GM21576 (cell line): ENCODE measurements around the gene DCAF16.

Experiments used
- ATAC-seq: cut with Tn5 transposase; IDR thresholded peaks from one replicate; pipeline ENCODE4 v1.9.1; 2021; ENCODE audit warnings: mild to moderate bottlenecking, moderate library complexity; ENCODE audit not compliant: unreplicated experiment

The DCAF16 gene

DNA sequence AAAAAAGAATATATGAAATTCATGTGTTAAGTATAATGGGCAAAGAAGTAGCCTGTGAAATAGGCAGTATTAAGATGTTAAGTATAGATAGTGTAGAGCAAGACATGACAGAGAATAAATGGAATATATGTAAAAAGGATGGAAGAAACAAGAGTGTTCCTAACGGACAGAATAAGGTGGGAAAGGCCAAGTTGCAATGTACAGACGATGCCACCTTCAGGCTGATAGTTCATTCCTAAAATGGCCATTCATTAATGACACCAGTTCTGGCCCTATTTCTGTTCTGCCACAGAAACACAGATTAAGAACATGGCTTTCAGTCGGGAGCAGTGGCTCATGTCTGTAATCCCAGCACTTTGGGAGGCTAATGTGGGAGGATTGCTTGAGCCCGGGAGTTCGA is 24.7 kb downstream of the DCAF16 start:
- no peak for ATAC-seq

GRCh38 chr4:17781300-17782287 is 29.0 kb downstream of the DCAF16 start, which contains the start of gene FAM184B:
FAM184B (minus strand) TSS chr4:17781621; CDS start chr4:17781299, 322 bp downstream.
- no peak for ATAC-seq

GRCh38 chr4:17780501-17781299 is 29.9 kb downstream of the DCAF16 start:
- ATAC-seq = no peak

- ATAC-seq = no peak
Observed at GRCh38 chr4:17778431-17778830, 32.1 kb downstream of the DCAF16 start.

DNA sequence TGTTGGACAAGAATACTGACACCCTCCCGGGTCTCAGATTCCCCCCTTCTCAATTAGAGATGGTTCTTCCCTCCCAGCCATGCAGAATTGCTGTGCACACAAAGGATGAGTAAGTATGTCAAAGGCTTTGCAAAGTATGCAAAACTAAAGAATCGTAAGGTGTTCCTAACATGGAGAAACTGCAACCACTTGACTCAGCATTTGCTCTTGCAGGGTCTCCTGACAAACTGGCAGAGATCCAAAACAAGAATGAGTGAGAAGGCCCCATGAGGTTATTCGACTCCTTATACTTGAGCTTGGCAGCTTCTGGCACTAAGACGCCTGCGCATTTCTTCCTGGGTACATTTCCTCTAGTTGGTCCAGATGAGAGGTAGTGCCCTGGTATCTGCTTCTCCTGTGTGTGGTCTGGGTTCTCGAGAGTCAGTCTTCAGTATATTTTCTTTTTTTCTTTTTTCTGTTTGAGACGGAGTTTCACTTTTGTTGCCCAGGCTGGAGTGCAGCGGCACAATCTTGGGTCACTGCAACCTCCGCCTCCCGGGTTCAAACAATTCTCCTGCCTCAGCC is 37.3 kb downstream of the DCAF16 start:
- ATAC-seq = no peak

- no peak for ATAC-seq
Observed at GRCh38 chr4:17771284-17771908, 39.2 kb downstream of the DCAF16 start.

GRCh38 chr4:17770845-17771244 is 39.7 kb downstream of the DCAF16 start:
- ATAC-seq = no peak

- no peak for ATAC-seq
Observed at GRCh38 chr4:17769406-17770174, 41.0 kb downstream of the DCAF16 start.

DNA sequence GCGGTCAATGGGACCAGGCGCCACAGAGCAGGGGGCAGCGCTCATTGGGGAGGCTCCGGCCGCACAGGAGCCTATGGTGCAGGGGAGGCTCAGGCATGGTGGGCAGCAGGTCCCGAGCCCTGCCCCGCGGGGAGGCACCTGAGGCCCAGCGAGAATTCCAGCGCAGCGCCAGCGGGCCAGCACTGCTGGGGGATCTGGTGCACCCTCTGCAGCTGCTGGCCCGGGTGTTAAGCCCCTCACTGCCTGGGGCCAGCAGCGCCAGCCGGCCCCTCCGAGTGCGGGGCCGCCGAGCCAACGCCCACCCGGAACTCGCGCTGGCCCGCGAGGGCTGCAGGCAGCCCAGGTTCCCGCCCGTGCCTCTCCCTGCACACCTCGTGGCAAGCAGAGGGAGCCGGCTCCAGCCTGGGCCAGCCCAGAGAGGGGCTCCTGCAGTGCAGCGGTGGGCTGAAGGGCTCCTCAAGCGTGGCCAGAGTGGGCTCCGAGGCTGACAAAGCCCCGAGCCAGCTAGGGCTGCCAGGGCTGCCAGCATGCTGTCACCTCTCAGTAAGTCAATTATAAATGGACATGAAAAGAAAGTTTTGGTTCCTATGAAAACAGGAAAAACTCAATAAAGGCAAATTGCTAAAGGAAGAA is 43.6 kb downstream of the DCAF16 start:
- no peak for ATAC-seq

DNA sequence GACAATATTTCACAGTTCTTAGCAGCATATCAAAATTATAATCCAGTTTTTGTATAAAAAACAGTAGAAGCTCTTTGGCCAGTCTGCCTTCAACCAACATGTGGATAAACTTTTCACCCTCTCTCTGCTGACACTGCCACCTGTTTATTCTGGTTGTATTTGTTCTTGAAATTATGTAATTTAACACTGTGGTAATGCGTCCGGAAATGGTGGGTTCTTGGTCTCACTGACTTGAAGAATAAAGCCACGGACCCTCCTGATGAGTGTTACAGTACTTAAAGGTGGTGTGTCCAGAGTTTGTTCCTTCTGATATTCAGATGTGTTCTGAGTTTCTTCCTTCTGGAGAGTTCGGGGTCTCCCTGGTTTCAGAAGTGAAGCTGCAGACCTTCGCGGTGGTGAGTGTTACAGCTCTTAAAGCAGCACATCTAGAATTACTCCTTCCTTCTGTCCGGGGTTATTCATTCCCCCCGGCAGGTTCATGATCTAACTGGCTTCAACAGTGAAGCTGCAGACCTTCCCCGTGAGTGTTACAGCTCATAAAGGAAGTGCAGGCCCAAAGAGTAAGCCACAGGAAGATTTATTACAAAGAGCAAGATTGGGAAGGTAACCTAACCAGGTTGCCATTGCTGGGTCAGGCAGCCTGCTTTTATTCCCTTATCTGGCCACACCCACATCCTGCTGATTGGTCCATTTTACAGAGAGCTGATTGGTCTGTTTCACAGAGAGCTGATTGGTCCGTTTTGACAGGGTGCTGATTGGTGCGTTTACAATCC is 44.9 kb downstream of the DCAF16 start:
- no peak for ATAC-seq

- ATAC-seq = no peak
Observed at GRCh38 chr4:17763931-17764330, 46.6 kb downstream of the DCAF16 start.

GRCh38 chr4:17763416-17763815 is 47.1 kb downstream of the DCAF16 start:
- ATAC-seq = no peak

DNA sequence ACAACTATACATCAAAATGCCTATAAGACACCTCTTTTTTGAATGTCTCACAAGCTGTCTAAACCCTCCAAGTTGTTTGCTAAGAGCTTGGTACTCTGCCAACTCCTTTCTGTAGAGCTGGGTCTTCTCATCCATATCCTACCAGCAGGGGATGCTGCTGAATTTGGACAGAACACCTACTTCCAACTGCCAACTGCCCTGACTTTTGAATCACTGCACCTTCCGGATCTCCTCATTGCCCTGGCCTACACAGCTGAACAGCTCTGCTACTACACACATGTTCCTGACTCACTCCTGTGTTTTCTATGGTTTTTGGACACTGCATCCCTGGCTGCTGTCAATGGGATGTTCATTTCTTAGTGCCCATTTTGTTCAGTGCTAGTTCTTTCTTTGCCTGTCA is 47.8 kb downstream of the DCAF16 start:
- no peak for ATAC-seq

- no peak for ATAC-seq
Observed at GRCh38 chr4:17761062-17761461, 49.5 kb downstream of the DCAF16 start.

- ATAC-seq = no peak
Observed at GRCh38 chr4:17760626-17761025, 49.9 kb downstream of the DCAF16 start.

DNA sequence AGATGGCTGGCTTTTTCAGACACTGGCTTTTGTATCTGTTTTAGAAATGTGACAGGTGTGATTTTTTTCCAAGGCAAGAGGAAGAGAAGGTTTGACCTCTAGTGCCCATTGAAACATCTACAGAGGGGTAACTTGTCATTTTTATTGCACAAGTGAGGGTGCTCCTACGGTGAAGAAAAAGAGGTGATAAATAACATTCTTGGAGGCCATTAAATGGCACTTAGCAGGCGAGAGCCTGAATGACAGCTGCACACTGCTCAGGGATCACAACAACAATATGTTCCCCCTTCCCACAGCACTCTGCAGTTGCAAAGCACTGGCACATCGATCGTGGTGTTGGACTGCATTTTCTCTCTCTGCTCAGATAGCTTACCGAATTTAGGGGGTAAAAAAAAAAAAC is 52.1 kb downstream of the DCAF16 start:
- no peak for ATAC-seq

GRCh38 chr4:17757621-17758020 is 52.9 kb downstream of the DCAF16 start:
- ATAC-seq = no peak

- no peak for ATAC-seq
Observed at GRCh38 chr4:17753646-17754045, 56.9 kb downstream of the DCAF16 start.
